OCI-LY7 (cell line): Measurements from ENCODE around the gene HRH2.

ENCODE experiments used
- CTCF ChIP-seq: fragments of 200-600 bp; sonication (generic); conservative IDR thresholded peaks from 2 replicates; pipeline ENCODE4 v1.5.1; 2014; ENCODE audit warnings: mild to moderate bottlenecking, antibody characterized with exemption, low read length, moderate library complexity, mixed read lengths
- EZH2phosphoT487 ChIP-seq: fragments of 200-600 bp; sonication (generic); IDR thresholded peaks from 2 replicates; pipeline ENCODE4 v1.6.1; 2018; ENCODE audit warnings: low read depth, borderline replicate concordance, mild to moderate bottlenecking, mixed run types, antibody characterized with exemption, low read length, moderate library complexity, mixed read lengths

DNA sequence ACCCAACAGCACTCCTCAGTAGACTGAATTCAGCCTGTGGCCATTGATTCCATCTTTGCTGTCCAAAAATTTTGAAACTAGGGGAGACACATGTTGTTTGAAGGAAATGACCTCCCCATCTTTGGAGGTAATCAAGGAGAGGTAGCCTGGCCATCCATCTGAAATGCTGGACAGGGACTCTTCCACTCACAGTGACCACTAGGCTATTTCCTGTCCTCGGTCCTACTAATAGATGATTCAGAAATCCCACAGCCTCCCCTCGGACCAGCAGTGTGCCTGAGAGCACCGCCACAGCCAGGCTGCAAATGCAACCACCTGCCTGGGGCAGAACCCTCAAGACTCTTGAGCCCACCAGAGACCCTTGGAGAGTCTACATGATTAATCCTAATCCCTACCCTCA is 12.5 kb downstream of the HRH2 start:
- no peak for TF ChIP-seq CTCF
- no peak for TF ChIP-seq EZH2phosphoT487
